ENCODE data around the gene RBM20. TPM values are rescaled to one million over a fixed set of nuclear protein-coding genes. Genes with fewer than 3 reads are reported as not detected.

Gene RBM20
- total and polyA plus RNA-seq, 2 experiments from 2014 or later: 3.7 to 4.0 TPM

GRCh38 chr10:110730345-110731050 lies 86.4 kb downstream of the RBM20 start:
- Histone ChIP-seq H3K4me1 (ENCODE audit: insufficient read depth) (no peaks in the 10 kb centered on the region), H3K9me3 (ENCODE audit: low read depth) (no peaks in the 10 kb centered on the region), H3K9me2 (replicated peaks; ENCODE audit: insufficient read depth) (no peaks in the 10 kb centered on the region), H3K27me3 (no peaks in the 10 kb centered on the region), H3K36me3 (replicated peaks; ENCODE audit: insufficient read depth, low read depth) (no peaks in the 10 kb centered on the region), H3K4me3 (no peak overlapping the region), H4K20me1 (ENCODE audit: insufficient read depth, poor library complexity, severe bottlenecking) (no peaks in the 10 kb centered on the region), H3K27ac (no peak overlapping the region), H3K4me2 (no peak overlapping the region), H3K79me2 (no peaks in the 10 kb centered on the region), H2AFZ (no peak overlapping the region)
- DNase-seq (ENCODE audit: low spot score): no peak
- TF ChIP-seq EZH2 (IDR thresholded peaks at IDR 0.05; ENCODE audit: borderline replicate concordance) (no peak), EZH2phosphoT487 (IDR thresholded peaks at IDR 0.05; ENCODE audit: low read depth, severe bottlenecking, unreplicated experiment) (no peak), CTCF (IDR thresholded peaks at IDR 0.05; ENCODE audit: poor library complexity) (no peak)
- WGBS (ENCODE audit: low lambda C conversion rate, missing lambda C conversion rate): 87% methylated on average over 11 of the region's 11 CpGs

- H3K4me3 ChIP-seq: no peak overlapping the region
- H2AFZ ChIP-seq: peak overlapping the region; percentile 40
- H3K27me3 ChIP-seq: no peaks in the 10 kb centered on the region
- no peak for TF ChIP-seq CTCF (IDR thresholded peaks at IDR 0.05; ENCODE audit: poor library complexity)
- TF ChIP-seq EZH2phosphoT487 (IDR thresholded peaks at IDR 0.05; ENCODE audit: low read depth, severe bottlenecking, unreplicated experiment): no peak
- TF ChIP-seq EZH2 (IDR thresholded peaks at IDR 0.05; ENCODE audit: borderline replicate concordance): no peak
- H3K36me3 ChIP-seq (replicated peaks; ENCODE audit: insufficient read depth, low read depth): no peaks in the 10 kb centered on the region
- WGBS (ENCODE audit: low lambda C conversion rate, missing lambda C conversion rate): 73% methylated on average over 16 of the region's 16 CpGs
- H3K4me1 ChIP-seq (ENCODE audit: insufficient read depth): peaks cover 5% of the 10 kb centered on the region
- no peaks in the 10 kb centered on the region for H4K20me1 ChIP-seq (ENCODE audit: insufficient read depth, poor library complexity, severe bottlenecking)
- no peaks in the 10 kb centered on the region for H3K9me2 ChIP-seq (replicated peaks; ENCODE audit: insufficient read depth)
- no peak overlapping the region for H3K27ac ChIP-seq
- no peaks in the 10 kb centered on the region for H3K79me2 ChIP-seq
- no peaks in the 10 kb centered on the region for H3K9me3 ChIP-seq (ENCODE audit: low read depth)
- no peak for DNase-seq (ENCODE audit: low spot score)
- peak overlapping the region; percentile 64 for H3K4me2 ChIP-seq
These were observed 89.2 kb downstream of the RBM20 start for GRCh38 chr10:110733218-110733952.

GRCh38 chr10:110735620-110736027 lies 91.5 kb downstream of the RBM20 start:
- no peak for DNase-seq (ENCODE audit: low spot score)
- Histone ChIP-seq H3K4me3 (no peak overlapping the region), H3K4me2 (peak overlapping the region; percentile 19), H4K20me1 (ENCODE audit: insufficient read depth, poor library complexity, severe bottlenecking) (no peaks in the 10 kb centered on the region), H3K36me3 (replicated peaks; ENCODE audit: insufficient read depth, low read depth) (no peaks in the 10 kb centered on the region), H3K4me1 (ENCODE audit: insufficient read depth) (peaks cover 5% of the 10 kb centered on the region), H3K27me3 (no peaks in the 10 kb centered on the region), H3K9me2 (replicated peaks; ENCODE audit: insufficient read depth) (no peaks in the 10 kb centered on the region), H3K27ac (no peak overlapping the region), H2AFZ (no peak overlapping the region), H3K9me3 (ENCODE audit: low read depth) (no peaks in the 10 kb centered on the region), H3K79me2 (no peaks in the 10 kb centered on the region)
- WGBS (ENCODE audit: low lambda C conversion rate, missing lambda C conversion rate): 43% methylated on average over 6 of the region's 6 CpGs
- TF ChIP-seq EZH2phosphoT487 (IDR thresholded peaks at IDR 0.05; ENCODE audit: low read depth, severe bottlenecking, unreplicated experiment): no peak
- no peak for TF ChIP-seq CTCF (IDR thresholded peaks at IDR 0.05; ENCODE audit: poor library complexity)
- TF ChIP-seq EZH2 (IDR thresholded peaks at IDR 0.05; ENCODE audit: borderline replicate concordance): no peak

Data from hepatocyte (in vitro differentiated cells).